NT2/D1 (cell line): ENCODE data around the gene POGLUT3.

ENCODE experiments used
- SUZ12 ChIP-seq: IDR thresholded peaks from 2 replicates; pipeline ENCODE4 v1.6.1; 2011; ENCODE audit not compliant: insufficient read length, insufficient read depth; ENCODE audit errors: extremely low read depth
- YY1 ChIP-seq: IDR thresholded peaks from 2 replicates; pipeline ENCODE4 v1.6.1; 2011; ENCODE audit not compliant: insufficient read length, insufficient read depth

GRCh38 chr11:108508653-108509593 is 10.7 kb upstream of the POGLUT3 start:
- no peak for TF ChIP-seq SUZ12
- no peak for TF ChIP-seq YY1
